HEK293T (cell line): ENCODE data around the gene BEND7.

Experiments
- CTCF ChIA-PET: fragments of 350-600 bp; formaldehyde crosslinking; extraction: SDS; loops from one replicate; lab custom pipeline; 2021; ENCODE audit warnings: antibody characterized with exemption, inconsistent platforms; lab: Yijun Ruan, JAX
- POLR2A ChIA-PET: fragments of 350-600 bp; formaldehyde crosslinking; extraction: SDS; loops from one replicate; lab custom pipeline; 2020; ENCODE audit warnings: antibody characterized with exemption, inconsistent platforms; lab: Yijun Ruan, JAX
- DNase-seq: peaks from one replicate; pipeline ENCODE4 v3.0.0; 2012; ENCODE audit warnings: mixed read lengths; ENCODE audit errors: extremely low spot score
- ARNT ChIP-seq: fragments of 450-650 bp; IDR thresholded peaks from 2 replicates; pipeline ENCODE4 v1.6.1; 2017; ENCODE audit warnings: mild to moderate bottlenecking
- BHLHE40 ChIP-seq: fragments of 450-650 bp; IDR thresholded peaks from 2 replicates; pipeline ENCODE4 v1.6.1; 2016; ENCODE audit warnings: mild to moderate bottlenecking, moderate library complexity, borderline replicate concordance
- CTBP1 ChIP-seq: fragments of 450-650 bp; IDR thresholded peaks from 2 replicates; pipeline ENCODE4 v1.6.1; 2016; ENCODE audit warnings: borderline replicate concordance
- ELF4 ChIP-seq: fragments of 450-650 bp; IDR thresholded peaks from 2 replicates; pipeline ENCODE4 v1.6.1; 2017; ENCODE audit warnings: antibody characterized with exemption
- FOXA1 ChIP-seq: fragments of 450-650 bp; IDR thresholded peaks from 2 replicates; pipeline ENCODE4 v1.6.1; 2016; ENCODE audit warnings: mild to moderate bottlenecking
- FOXK2 ChIP-seq: fragments of 450-650 bp; IDR thresholded peaks from 2 replicates; pipeline ENCODE4 v1.6.1; 2016; ENCODE audit warnings: mild to moderate bottlenecking
- FOXM1 ChIP-seq: fragments of 450-650 bp; IDR thresholded peaks from 2 replicates; pipeline ENCODE4 v1.6.1; 2017; ENCODE audit warnings: mild to moderate bottlenecking, borderline replicate concordance
- HDGF ChIP-seq: fragments of 450-650 bp; IDR thresholded peaks from 2 replicates; pipeline ENCODE4 v1.6.1; 2017; ENCODE audit warnings: antibody characterized with exemption, borderline replicate concordance
- L3MBTL2 ChIP-seq: fragments of 450-650 bp; conservative IDR thresholded peaks from 2 replicates; pipeline ENCODE4 v1.6.1; 2016; ENCODE audit warnings: mild to moderate bottlenecking
- LEF1 ChIP-seq: fragments of 450-650 bp; IDR thresholded peaks from 2 replicates; pipeline ENCODE4 v1.6.1; 2017; ENCODE audit warnings: mild to moderate bottlenecking, borderline replicate concordance
- NFRKB ChIP-seq: fragments of 450-650 bp; IDR thresholded peaks from 2 replicates; pipeline ENCODE4 v1.6.1; 2016; ENCODE audit warnings: mild to moderate bottlenecking, moderate library complexity
- SP1 ChIP-seq: fragments of 450-650 bp; IDR thresholded peaks from 2 replicates; pipeline ENCODE4 v1.6.1; 2017
- SUZ12 ChIP-seq: fragments of 450-650 bp; IDR thresholded peaks from 2 replicates; pipeline ENCODE4 v1.6.1; 2016; ENCODE audit warnings: mild to moderate bottlenecking
- TARDBP ChIP-seq: fragments of 450-650 bp; IDR thresholded peaks from 2 replicates; pipeline ENCODE4 v1.6.1; 2016
- ZNF384 ChIP-seq: fragments of 450-650 bp; IDR thresholded peaks from 2 replicates; pipeline ENCODE4 v1.6.1; 2016
- TF ChIP-seq, protein P1 (sequence below): fragments of 450-650 bp; IDR thresholded peaks from 2 replicates; pipeline ENCODE4 v1.6.1; 2016

Gene BEND7

DNA sequence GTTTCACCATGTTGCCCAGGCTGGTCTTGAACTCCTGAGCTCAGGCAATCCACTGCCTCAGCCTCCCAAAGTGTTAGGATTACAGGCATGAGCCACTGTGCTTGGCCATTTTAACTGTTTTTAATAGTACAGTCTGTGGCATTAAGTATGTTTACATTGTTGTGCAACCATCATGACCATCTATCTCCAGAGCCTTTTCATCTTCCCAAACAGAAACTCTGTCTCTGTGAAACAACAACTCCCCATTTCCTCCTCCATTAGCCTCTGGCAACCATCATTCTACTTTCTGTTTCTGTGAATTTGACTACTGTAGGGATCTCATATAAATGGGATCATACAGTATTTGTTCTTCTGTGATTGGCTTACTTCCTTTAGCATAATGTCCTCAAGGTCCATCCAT is 132.4 kb downstream of the BEND7 start:
- ChIA-PET POLR2A (no interaction called here), CTCF (no interaction called here)
- DNase-seq: no peak
- TF ChIP-seq CTBP1: no peak
- TF ChIP-seq TARDBP: no peak
- TF ChIP-seq FOXK2: no peak
- no peak for TF ChIP-seq SP1
- no peak for TF ChIP-seq L3MBTL2
- TF ChIP-seq FOXA1: no peak
- no peak for TF ChIP-seq SUZ12

DNA sequence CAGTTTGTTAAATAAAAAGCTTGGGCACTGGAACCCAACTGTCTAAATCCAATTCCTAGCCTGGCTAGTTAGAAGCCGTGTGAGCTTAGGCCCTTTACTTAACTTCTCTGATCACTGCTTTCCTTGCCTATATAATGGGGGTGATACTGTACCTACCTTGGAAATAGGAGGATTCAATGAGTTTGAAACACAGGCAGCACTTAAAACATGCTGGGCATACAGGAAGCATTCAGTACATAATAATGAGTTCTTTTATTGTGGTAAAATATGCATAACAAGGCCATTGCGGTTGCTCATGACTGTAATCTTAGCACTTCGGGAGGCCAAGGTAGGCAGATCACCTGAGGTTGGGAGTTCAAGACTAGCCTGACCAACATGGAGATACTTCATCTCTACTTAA is 133.3 kb downstream of the BEND7 start:
- CTCF ChIA-PET: no interaction called here
- DNase-seq: no peak
- POLR2A ChIA-PET: no interaction called here
- TF ChIP-seq SUZ12 (no peak), ARNT (no peak)

DNA sequence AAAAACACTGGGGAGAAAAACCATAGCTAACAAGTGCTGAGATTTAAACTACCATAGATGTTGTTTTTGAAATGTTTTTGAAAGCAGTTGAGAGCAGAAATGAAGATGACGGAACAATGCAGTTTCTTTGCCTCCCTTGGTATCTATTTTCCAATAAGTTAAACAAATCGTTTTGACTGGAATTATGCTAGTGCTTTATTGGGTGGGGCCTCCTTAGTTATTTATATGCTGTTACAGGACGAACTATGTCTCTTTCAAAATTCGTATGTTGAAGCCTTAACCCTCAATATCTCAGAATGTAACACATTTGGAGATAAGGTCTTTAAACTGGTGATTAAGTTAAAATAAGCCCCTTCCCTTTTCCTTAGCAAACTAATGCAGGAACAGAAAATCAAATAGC is 135.2 kb downstream of the BEND7 start:
- ChIA-PET POLR2A (no interaction called here), CTCF (interaction anchor here (0.7 kb wide), 1 partner anchor 21 kb away, joined by 4 read pairs; no protein-coding TSS in a partner anchor)
- no peak for TF ChIP-seq HDGF
- TF ChIP-seq LEF1: no peak
- no peak for TF ChIP-seq NFRKB
- TF ChIP-seq FOXK2: no peak
- TF ChIP-seq, protein P1, sequence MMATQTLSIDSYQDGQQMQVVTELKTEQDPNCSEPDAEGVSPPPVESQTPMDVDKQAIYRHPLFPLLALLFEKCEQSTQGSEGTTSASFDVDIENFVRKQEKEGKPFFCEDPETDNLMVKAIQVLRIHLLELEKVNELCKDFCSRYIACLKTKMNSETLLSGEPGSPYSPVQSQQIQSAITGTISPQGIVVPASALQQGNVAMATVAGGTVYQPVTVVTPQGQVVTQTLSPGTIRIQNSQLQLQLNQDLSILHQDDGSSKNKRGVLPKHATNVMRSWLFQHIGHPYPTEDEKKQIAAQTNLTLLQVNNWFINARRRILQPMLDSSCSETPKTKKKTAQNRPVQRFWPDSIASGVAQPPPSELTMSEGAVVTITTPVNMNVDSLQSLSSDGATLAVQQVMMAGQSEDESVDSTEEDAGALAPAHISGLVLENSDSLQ: no peak
- TF ChIP-seq ELF4: no peak
- no peak for TF ChIP-seq ZNF384
- no peak for TF ChIP-seq SP1
- no peak for TF ChIP-seq FOXM1
- TF ChIP-seq BHLHE40: no peak
- no peak for TF ChIP-seq FOXA1
- TF ChIP-seq ARNT: no peak
- no peak for TF ChIP-seq TARDBP
- no peak for DNase-seq

DNA sequence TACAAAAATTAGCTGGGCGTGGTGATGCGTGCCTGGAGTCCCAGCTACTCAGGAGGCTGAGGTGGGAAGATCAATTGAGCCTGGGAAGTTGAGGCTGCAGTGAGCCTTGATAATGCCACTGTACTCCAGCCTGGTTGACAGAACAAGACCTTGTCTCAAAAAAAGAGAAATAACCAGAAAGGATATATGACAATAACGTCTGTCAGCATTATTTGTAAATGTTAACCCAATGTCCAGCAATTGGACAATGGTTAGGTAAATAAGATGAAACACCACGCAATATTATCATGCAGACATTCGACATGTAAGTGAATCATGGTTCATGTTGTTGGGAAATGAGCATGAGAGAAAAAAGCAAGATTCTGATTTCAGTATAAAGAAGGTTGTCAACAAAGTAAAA is 136.1 kb downstream of the BEND7 start:
- no peak for DNase-seq
- POLR2A ChIA-PET: no interaction called here
- TF ChIP-seq LEF1: no peak
- no peak for TF ChIP-seq HDGF
- CTCF ChIA-PET: no interaction called here
